Measurements from ENCODE around the gene EEF1AKMT3. TPM values are rescaled to one million over a fixed set of nuclear protein-coding genes. Genes with fewer than 3 reads are reported as not detected.

The EEF1AKMT3 gene
- polyA plus RNA-seq, 1 donor (not counting 4 experiments of a cell fraction or from before 2014, with no cell fraction given), result 7.7 TPM

DNA sequence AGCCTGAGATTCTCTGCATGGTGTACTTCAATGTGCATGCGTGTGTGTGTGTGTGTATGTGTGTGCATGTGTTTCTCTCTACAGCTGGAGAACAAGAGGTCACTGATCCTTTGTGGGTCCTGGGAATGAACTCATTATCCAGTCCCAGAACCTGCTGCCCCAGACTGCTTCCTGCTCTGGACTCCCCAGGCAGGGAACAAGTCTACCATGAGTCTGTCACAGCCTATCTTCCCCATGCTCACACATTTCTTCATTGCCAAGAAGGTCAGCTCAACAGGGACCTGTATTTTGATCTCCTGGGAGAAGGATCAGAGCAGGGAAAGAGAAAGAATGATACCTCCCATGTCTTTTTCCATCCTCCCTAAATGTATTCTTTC, 31.0 kb upstream of the EEF1AKMT3 start:
- Histone ChIP-seq H2AFZ (ENCODE audit: control insufficient read depth, low read length) (no peak overlapping the region), H3K36me3 (ENCODE audit: control insufficient read depth in 2 of 2, extremely low read depth in 1 of 2, insufficient read depth in 2 of 2, low read length in 2 of 2) (no peaks in the 10 kb centered on the region), H3K9ac (ENCODE audit: control insufficient read depth, extremely low read depth, insufficient read depth, low read length) (no peak overlapping the region), H4K20me1 (ENCODE audit: control insufficient read depth, extremely low read depth, insufficient read depth, low read length) (no peaks in the 10 kb centered on the region), H3K27me3 (ENCODE audit: control insufficient read depth, extremely low read depth, insufficient read depth, low read length) (peaks cover 39% of the 10 kb centered on the region), H3K79me2 (ENCODE audit: control insufficient read depth, insufficient read depth, low read length) (peaks cover 13% of the 10 kb centered on the region), H3K4me1 (ENCODE audit: control insufficient read depth, extremely low read depth, insufficient read depth, low read length) (peaks cover 19% of the 10 kb centered on the region), H3K9me1 (ENCODE audit: control insufficient read depth, extremely low read depth, insufficient read depth, low read length) (no peaks in the 10 kb centered on the region), H3K27ac (ENCODE audit: control insufficient read depth, insufficient read depth, low read length) (no peak overlapping the region), H3K4me3 (ENCODE audit: control insufficient read depth in 2 of 3, extremely low read depth in 1 of 3, insufficient read depth in 2 of 3, low read depth in 1 of 3, low read length in 3 of 3) (no peak overlapping the region), H3K9me3 (ENCODE audit: control insufficient read depth, low read depth, low read length) (no peaks in the 10 kb centered on the region), H3K4me2 (ENCODE audit: control insufficient read depth, extremely low read depth, insufficient read depth, low read depth, low read length) (no peak overlapping the region)
- dilution Hi-C loops (cut with MboI; ENCODE audit: extremely low pct_ligation_motif_present, low sequenced_read_pairs), result loop anchor here (25.0 kb wide), 1 partner anchor 154 kb away; the partner anchor contains the start of gene PIP4K2C
- no peak for TF ChIP-seq EZH2 (IDR thresholded peaks at IDR 0.05; ENCODE audit: low read length)
- TF ChIP-seq, protein P1, sequence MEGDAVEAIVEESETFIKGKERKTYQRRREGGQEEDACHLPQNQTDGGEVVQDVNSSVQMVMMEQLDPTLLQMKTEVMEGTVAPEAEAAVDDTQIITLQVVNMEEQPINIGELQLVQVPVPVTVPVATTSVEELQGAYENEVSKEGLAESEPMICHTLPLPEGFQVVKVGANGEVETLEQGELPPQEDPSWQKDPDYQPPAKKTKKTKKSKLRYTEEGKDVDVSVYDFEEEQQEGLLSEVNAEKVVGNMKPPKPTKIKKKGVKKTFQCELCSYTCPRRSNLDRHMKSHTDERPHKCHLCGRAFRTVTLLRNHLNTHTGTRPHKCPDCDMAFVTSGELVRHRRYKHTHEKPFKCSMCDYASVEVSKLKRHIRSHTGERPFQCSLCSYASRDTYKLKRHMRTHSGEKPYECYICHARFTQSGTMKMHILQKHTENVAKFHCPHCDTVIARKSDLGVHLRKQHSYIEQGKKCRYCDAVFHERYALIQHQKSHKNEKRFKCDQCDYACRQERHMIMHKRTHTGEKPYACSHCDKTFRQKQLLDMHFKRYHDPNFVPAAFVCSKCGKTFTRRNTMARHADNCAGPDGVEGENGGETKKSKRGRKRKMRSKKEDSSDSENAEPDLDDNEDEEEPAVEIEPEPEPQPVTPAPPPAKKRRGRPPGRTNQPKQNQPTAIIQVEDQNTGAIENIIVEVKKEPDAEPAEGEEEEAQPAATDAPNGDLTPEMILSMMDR (optimal IDR thresholded peaks at IDR 0.05 in 1 of 3, IDR thresholded peaks at IDR 0.05 in 1 of 3, conservative IDR thresholded peaks at IDR 0.05 in 1 of 3; ENCODE audit: extremely low read depth in 1 of 3, insufficient read depth in 2 of 3, low read length in 3 of 3), result no peak
- DNase-seq (ENCODE audit: low read depth, low spot score), result no peak
- no peak for FAIRE-seq

GRCh38 chr12:57741844-57742738, 30.3 kb upstream of the EEF1AKMT3 start:
- FAIRE-seq (no peak), DNase-seq (ENCODE audit: low read depth, low spot score) (no peak)
- Histone ChIP-seq H3K9me3 (ENCODE audit: control insufficient read depth, low read depth, low read length) (no peaks in the 10 kb centered on the region), H3K9me1 (ENCODE audit: control insufficient read depth, extremely low read depth, insufficient read depth, low read length) (no peaks in the 10 kb centered on the region), H3K36me3 (ENCODE audit: control insufficient read depth in 2 of 2, extremely low read depth in 1 of 2, insufficient read depth in 2 of 2, low read length in 2 of 2) (peaks cover 0 to 1% of the 10 kb centered on the region in 2 experiments), H3K27ac (ENCODE audit: control insufficient read depth, insufficient read depth, low read length) (no peak overlapping the region), H3K4me1 (ENCODE audit: control insufficient read depth, extremely low read depth, insufficient read depth, low read length) (peaks cover 16% of the 10 kb centered on the region), H3K4me3 (ENCODE audit: control insufficient read depth in 2 of 3, extremely low read depth in 1 of 3, insufficient read depth in 2 of 3, low read depth in 1 of 3, low read length in 3 of 3) (no peak overlapping the region), H2AFZ (ENCODE audit: control insufficient read depth, low read length) (no peak overlapping the region), H3K27me3 (ENCODE audit: control insufficient read depth, extremely low read depth, insufficient read depth, low read length) (peaks cover 32% of the 10 kb centered on the region), H4K20me1 (ENCODE audit: control insufficient read depth, extremely low read depth, insufficient read depth, low read length) (no peaks in the 10 kb centered on the region), H3K9ac (ENCODE audit: control insufficient read depth, extremely low read depth, insufficient read depth, low read length) (no peak overlapping the region), H3K4me2 (ENCODE audit: control insufficient read depth, extremely low read depth, insufficient read depth, low read depth, low read length) (no peak overlapping the region), H3K79me2 (ENCODE audit: control insufficient read depth, insufficient read depth, low read length) (peaks cover 13% of the 10 kb centered on the region)
- dilution Hi-C loops (cut with MboI; ENCODE audit: extremely low pct_ligation_motif_present, low sequenced_read_pairs), result loop anchor here (25.0 kb wide), 1 partner anchor 155 kb away; the partner anchor contains the start of gene PIP4K2C
- TF ChIP-seq EZH2 (IDR thresholded peaks at IDR 0.05; ENCODE audit: low read length), result no peak
- TF ChIP-seq, protein P1 (optimal IDR thresholded peaks at IDR 0.05 in 1 of 3, IDR thresholded peaks at IDR 0.05 in 1 of 3, conservative IDR thresholded peaks at IDR 0.05 in 1 of 3; ENCODE audit: extremely low read depth in 1 of 3, insufficient read depth in 2 of 3, low read length in 3 of 3), result peak; percentile 26 to 51 (median 44)
